ENCODE data around the gene WNT1. TPM values are rescaled to one million over a fixed set of nuclear protein-coding genes. Genes with fewer than 3 reads are reported as not detected.
A peak's percentile ranks its signal among the peaks of the same experiment; 100 is the strongest.

Gene WNT1
- total RNA-seq: not detected in 2 replicates

DNA sequence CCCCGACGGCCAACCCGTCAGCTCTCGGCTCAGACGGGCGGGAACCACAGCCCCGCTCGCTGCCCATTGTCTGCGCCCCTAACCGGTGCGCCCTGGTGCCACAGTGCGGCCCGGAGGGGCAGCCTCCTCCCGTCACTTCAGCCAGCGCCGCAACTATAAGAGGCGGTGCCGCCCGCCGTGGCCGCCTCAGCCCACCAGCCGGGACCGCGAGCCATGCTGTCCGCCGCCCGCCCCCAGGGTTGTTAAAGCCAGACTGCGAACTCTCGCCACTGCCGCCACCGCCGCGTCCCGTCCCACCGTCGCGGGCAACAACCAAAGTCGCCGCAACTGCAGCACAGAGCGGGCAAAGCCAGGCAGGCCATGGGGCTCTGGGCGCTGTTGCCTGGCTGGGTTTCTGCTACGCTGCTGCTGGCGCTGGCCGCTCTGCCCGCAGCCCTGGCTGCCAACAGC lies at the start of gene WNT1:
Gene WNT1 (plus strand): TSS at position 32 of the 450 bp plus-strand sequence. CDS start 329 bp downstream, at position 361.
- peak within 1 kb of the TSS; percentile 15 for H3K4me3 ChIP-seq (ENCODE audit: low read depth, low read length)
- no peak for DNase-seq (ENCODE audit: low read depth)
- TF ChIP-seq, protein P1, sequence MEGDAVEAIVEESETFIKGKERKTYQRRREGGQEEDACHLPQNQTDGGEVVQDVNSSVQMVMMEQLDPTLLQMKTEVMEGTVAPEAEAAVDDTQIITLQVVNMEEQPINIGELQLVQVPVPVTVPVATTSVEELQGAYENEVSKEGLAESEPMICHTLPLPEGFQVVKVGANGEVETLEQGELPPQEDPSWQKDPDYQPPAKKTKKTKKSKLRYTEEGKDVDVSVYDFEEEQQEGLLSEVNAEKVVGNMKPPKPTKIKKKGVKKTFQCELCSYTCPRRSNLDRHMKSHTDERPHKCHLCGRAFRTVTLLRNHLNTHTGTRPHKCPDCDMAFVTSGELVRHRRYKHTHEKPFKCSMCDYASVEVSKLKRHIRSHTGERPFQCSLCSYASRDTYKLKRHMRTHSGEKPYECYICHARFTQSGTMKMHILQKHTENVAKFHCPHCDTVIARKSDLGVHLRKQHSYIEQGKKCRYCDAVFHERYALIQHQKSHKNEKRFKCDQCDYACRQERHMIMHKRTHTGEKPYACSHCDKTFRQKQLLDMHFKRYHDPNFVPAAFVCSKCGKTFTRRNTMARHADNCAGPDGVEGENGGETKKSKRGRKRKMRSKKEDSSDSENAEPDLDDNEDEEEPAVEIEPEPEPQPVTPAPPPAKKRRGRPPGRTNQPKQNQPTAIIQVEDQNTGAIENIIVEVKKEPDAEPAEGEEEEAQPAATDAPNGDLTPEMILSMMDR (IDR thresholded peaks at IDR 0.05; ENCODE audit: insufficient read depth, low read depth, low read length): no peak

DNA sequence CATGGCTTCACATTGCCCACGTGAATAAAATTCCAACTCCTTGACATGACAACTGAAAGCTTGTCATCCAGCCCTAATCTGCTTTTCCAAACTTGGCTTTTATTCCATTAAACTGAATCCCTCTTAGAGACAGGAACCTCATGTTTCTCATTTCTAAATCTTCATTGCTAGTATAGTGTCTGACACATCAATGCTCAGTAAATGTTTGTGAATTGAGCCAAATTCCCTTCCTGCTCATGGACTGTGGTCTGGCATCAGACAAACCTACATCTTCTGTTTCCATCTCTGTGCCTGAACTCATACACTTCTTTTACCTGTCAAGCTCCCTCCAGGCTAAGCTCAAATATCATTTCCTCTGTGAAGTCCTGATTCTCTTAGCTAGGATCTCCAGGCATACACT lies 48.6 kb upstream of the WNT1 start:
- no peak for DNase-seq (ENCODE audit: low read depth)
- TF ChIP-seq, protein P1 (IDR thresholded peaks at IDR 0.05; ENCODE audit: insufficient read depth, low read depth, low read length): no peak
- no peak overlapping the region for H3K4me3 ChIP-seq (ENCODE audit: low read depth, low read length)

DNA sequence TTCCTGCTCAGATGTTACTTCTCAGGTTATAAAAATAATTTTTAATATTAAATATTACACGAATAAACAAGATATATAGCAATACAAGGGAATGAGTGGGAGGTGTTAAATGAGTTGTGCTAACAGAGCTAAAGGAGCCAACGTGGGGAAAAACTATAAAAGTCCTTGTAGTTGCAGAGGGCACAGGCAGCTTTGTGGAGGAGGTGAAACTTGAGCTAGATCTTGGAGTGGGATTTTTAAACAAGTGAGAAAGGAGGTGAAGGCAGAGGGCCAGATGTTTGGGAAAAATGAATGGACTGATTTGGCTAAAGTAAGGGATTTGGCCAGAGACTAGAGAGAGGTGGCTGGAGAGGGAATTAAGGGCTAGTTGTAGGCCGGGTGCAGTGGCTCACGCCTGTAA lies 47.6 kb upstream of the WNT1 start:
- TF ChIP-seq, protein P1 (IDR thresholded peaks at IDR 0.05; ENCODE audit: insufficient read depth, low read depth, low read length): no peak
- H3K4me3 ChIP-seq (ENCODE audit: low read depth, low read length): no peak overlapping the region
- DNase-seq (ENCODE audit: low read depth): no peak

DNA sequence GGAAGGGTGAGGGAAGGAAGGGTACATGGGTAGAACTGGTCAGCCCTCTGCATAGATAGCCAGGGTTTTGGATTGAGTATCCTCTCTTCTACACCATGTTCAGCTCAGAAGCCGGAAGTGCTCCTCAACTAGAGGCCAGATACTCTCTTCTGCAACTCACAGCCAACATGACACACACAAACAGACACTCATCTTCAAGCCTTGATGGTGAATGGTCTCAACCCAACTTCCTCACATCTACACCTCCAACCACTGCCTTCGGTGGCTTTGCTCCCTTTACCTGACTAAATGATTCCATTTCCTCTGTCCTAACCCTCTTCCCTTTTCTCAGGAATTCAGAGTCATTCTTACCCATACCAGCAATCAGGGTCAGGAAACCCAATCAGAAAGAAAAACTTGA lies 45.2 kb upstream of the WNT1 start:
- no peak overlapping the region for H3K4me3 ChIP-seq (ENCODE audit: low read depth, low read length)
- TF ChIP-seq, protein P1 (IDR thresholded peaks at IDR 0.05; ENCODE audit: insufficient read depth, low read depth, low read length): no peak
- DNase-seq (ENCODE audit: low read depth): no peak

DNA sequence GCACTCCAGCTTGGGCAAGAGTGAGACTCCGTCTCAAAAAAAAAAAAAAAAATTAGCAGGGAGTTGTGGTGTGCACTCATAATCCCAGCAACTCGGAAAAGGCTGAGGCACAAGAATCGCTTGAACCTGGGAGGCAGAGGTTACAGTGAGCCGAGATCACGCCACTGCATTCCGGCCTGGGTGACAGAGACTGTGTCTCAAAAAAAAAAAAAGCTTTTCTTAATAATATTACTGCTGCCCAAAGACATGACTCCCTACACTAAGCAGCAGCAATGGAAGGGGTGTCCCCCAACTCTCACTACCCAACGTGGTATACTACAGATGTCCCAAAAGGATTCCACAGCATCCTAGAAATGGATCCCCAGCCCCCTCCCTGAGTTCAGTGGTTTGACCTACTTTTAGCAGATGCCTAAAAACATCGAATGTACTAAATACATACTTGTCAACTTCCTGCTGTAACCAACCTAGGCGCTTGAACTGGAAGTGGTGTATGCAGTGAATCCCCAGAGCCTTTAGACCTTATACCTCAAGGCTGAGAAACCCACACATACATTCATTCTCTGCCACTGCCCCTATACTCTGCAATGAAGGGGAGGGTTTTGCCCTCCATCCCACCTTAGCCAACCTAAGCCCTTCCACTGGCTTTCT lies 44.3 kb upstream of the WNT1 start:
- TF ChIP-seq, protein P1 (IDR thresholded peaks at IDR 0.05; ENCODE audit: insufficient read depth, low read depth, low read length): no peak

DNA sequence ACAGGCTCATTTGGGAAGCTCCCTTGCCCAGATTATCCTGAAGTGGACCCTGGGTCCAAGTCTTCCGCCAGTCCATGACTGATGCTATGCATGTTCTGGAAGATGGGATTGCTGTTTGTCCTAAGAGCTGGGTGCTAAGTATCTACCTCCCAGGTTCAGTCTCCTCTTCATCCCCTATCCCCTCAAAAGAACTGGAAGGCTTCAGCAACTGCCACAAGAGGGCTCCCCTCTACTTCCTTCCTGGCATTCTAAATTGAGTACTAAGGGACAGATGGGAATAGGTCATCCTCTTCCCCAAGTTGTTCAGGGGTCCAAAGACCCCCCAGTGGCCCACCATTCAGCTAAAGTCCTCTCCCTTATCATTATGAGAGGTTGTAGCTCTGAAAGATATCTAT lies 43.8 kb upstream of the WNT1 start:
- no peak for DNase-seq (ENCODE audit: low read depth)
- TF ChIP-seq, protein P1 (IDR thresholded peaks at IDR 0.05; ENCODE audit: insufficient read depth, low read depth, low read length): peak; percentile 45
- H3K4me3 ChIP-seq (ENCODE audit: low read depth, low read length): no peak overlapping the region

More for the DNA sequence above, 44.3 kb upstream of the WNT1 start:
- H3K4me3 ChIP-seq (ENCODE audit: low read depth, low read length): no peak overlapping the region
- no peak for DNase-seq (ENCODE audit: low read depth)
